DMS 273 (cell line): ENCODE measurements around the gene PKP4.
A peak's percentile ranks its signal among the peaks of the same experiment; 100 is the strongest.
"Not testable (repeated sequence)": the region's sequence is repeated elsewhere in the genome, so short reads cannot be mapped to it uniquely, and the experiment has no call there.

ENCODE experiments used
- DNase-seq: peaks from one replicate; lab custom pipeline; 2025; ENCODE audit not compliant: unreplicated experiment; lab: John Stamatoyannopoulos, UW

Gene PKP4, protein sequence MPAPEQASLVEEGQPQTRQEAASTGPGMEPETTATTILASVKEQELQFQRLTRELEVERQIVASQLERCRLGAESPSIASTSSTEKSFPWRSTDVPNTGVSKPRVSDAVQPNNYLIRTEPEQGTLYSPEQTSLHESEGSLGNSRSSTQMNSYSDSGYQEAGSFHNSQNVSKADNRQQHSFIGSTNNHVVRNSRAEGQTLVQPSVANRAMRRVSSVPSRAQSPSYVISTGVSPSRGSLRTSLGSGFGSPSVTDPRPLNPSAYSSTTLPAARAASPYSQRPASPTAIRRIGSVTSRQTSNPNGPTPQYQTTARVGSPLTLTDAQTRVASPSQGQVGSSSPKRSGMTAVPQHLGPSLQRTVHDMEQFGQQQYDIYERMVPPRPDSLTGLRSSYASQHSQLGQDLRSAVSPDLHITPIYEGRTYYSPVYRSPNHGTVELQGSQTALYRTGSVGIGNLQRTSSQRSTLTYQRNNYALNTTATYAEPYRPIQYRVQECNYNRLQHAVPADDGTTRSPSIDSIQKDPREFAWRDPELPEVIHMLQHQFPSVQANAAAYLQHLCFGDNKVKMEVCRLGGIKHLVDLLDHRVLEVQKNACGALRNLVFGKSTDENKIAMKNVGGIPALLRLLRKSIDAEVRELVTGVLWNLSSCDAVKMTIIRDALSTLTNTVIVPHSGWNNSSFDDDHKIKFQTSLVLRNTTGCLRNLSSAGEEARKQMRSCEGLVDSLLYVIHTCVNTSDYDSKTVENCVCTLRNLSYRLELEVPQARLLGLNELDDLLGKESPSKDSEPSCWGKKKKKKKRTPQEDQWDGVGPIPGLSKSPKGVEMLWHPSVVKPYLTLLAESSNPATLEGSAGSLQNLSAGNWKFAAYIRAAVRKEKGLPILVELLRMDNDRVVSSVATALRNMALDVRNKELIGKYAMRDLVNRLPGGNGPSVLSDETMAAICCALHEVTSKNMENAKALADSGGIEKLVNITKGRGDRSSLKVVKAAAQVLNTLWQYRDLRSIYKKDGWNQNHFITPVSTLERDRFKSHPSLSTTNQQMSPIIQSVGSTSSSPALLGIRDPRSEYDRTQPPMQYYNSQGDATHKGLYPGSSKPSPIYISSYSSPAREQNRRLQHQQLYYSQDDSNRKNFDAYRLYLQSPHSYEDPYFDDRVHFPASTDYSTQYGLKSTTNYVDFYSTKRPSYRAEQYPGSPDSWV

DNA sequence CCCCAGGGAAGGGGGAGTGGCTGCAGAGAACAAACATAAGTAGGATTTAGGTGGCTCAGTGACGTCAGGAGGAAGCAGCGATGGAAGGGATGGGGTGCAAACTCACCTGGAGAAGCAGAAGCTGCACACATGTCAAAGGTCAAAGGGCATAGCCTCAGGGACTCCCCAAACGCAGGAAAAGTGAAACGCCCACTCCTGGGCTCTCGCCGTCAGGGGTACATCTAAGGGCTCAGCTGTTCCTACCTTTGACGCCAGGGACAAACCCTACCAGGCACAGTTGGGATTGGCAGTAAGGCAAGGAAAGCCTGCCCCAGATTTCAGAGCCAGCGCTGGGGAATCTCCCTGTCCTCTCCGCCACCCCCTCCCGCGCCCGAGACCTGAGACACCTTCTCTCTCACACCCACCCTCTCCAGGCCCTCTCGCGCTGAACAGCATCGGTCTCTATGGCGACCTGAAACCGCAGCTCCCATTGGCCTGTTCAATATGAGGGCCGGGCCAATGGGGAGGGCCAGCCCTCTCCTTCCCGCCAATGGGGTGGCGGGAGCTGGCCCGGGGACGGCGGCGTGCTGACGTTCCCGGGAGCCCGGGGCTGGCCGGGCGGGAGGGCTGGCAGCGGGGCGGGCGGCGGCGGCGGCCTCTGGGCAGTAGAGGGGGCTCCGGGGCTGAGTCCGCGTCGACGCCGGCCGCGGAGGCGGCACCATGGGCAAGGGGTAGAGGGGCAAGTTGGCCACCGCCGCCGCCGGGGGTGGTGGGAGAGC lies at the start of gene PKP4, which contains the start of gene CCDC148:
Gene PKP4 (plus strand): TSS at position 644 of the 758 bp plus-strand sequence. CDS start 76,233 bp downstream, outside the sequence.
Gene CCDC148 (minus strand): TSS at position 445 of the 758 bp plus-strand sequence. CDS start 314 bp downstream, at position 131.
- peak; percentile 98 for DNase-seq

DNA sequence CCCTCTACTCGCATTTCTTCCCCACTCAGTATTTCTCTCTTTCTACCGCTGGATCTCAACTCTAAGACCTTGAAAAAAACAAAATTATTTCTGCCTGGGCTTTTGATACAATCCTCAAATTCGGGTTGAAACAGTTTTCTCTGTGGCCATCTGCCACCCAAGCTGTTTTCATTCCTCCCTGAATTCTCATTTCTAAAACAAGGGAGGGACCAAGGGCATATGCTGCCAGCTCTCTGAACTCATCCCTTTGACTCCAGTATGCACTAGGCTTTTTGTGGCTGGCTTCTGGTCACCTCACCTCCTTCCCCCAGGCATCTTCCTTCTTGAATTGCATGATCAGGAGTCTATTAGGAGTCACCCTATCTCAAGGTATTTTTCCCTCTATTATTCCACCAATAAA lies 49.7 kb upstream of the PKP4 start:
- DNase-seq, result peak; percentile 92

DNA sequence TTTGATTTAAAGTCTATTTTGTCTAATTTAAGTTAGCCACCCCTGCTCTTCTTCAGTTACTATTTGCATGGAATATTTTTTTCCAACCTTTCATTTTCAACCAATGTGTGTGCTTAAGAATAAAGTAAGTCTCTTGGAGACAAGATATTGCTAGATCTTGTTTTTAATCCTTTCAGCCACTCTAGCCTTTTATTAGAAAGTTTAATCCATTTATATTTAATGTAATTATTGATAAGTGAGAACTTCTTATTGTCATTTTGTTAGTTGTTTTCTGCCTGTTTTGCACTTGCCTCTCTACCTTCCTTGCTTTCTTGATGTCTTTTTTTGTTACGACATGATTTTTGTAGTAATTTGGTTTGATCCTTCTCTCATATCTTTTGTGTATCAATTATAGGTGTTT lies 46.6 kb upstream of the PKP4 start:
- DNase-seq, result no peak

DNA sequence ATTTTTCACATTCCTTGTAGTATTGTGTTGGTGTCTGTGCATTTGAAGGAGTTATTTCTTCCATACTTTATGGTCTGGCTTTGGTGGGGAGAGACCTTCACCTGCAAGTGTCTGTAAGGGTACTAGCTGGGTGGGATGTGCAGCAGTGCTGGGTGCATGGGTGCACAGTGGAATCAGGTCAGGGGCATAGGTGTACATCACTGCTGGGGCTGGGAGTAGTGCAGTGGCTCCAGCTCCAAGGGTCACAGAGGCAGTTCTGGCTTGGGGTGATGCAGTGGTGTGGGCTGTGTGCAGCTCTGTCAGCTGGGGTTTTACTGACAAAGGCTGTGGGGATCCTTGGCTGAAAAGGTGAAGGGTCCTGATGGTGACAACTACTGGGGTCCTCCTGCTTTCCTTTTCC lies 45.0 kb upstream of the PKP4 start:
- DNase-seq, result no peak

DNA sequence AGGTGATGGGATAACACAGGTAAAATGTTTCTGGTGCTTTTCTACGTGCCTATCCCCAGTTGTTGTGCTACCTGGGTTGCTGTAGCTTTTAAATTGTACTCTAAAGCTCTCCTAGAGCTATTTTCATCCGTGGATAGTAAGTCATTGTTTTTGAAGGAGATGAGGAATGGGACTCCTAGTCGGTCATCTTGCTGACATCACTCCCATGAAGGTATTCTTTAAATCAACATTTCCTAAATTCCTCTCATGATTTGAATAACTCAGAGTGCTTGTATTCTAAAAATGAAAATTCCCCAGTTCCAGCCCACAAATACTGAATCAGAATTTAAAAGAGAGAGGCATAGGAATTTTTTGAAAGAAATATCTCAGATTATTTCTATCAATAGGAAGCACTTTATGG lies 44.5 kb upstream of the PKP4 start:
- DNase-seq, result no peak

DNA sequence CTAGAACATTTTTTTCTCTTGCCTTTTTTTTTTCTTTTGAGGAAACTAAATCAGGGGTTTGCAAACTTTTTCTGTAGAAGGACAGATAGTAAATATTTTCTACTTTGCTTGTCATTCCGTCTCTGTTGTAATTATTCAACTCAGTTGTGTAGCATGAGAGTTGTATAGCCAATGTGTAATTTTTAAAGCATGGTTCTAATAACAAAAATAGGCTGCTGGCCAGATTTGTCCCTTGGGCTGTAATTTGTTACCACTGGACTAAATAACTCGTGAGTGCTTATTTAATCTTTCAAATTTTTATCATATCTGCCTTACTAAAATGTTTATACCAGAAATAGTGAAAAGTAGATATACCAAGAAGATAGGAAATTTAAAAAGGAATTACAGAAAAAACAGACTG lies 43.2 kb upstream of the PKP4 start:
- no peak for DNase-seq

DNA sequence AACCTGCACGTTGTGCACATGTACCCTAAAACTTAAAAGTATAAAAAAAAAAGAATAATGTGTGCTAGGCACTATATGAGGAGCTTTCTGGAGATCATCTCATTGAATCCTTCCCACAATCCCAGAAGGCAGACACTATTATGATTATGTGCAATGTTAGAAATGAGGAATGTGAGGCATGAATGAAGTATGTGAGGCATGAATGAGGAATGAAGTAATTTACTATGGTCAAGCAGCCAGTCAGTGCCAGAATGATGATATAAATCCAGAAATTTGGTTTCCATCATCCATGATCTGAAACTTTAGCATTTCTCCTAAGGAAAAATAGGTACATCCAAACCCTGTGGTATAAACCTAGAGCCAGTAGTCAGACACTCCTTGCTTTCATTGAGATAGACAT lies 42.2 kb upstream of the PKP4 start:
- DNase-seq, result no peak

DNA sequence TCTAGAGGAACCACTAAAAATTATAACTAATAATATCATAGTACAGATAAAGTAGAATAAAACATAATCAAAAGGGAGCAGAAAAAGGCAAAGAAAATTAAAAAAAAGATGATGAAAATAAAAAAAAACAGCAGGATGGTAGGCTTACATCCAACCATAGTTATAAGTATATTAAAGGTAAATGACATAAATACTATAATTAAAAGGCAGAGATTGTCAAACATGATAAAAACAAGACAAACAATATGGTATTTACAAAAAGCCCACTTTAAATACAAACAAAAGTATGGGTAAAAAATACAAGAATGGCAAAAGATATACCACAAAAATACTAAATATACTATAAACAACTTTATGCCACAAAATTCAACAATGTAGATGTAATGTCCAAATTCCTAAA lies 24.6 kb upstream of the PKP4 start:
- DNase-seq, result no peak

DNA sequence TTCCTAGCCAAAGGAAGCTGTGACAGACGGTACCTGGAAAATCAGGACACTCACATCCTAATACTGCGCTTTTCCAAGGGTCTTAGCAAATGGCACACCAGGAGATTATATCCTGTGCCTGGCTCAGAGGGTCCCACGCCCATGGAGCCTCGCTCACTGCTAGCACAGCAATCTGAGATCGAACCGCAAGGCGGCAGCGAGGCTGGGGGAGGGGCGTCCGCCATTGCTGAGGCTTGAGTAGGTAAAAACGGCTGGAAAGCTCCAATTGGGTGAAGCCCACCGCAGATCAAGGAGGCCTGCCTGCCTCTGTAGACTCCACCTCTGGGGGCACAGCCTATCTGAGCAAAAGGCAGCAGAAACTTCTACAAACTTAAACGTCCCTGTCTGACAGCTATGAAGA lies 23.0 kb upstream of the PKP4 start:
- not testable (repeated sequence) for DNase-seq

DNA sequence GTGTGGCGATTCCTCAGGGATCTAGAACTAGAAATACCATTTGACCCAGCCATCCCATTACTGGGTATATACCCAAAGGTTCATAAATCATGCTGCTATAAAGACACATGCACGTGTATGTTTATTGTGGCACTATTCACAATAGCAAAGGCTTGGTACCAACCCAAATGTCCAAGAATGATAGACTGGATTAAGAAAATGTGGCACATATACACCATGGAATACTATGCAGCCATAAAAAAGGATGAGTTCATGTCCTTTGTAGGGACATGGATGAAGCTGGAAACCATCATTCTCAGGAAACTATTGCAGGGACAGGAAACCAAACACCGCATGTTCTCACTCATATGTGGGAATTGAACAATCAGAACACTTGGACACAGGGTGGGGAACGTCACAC lies 17.7 kb upstream of the PKP4 start:
- not testable (repeated sequence) for DNase-seq

DNA sequence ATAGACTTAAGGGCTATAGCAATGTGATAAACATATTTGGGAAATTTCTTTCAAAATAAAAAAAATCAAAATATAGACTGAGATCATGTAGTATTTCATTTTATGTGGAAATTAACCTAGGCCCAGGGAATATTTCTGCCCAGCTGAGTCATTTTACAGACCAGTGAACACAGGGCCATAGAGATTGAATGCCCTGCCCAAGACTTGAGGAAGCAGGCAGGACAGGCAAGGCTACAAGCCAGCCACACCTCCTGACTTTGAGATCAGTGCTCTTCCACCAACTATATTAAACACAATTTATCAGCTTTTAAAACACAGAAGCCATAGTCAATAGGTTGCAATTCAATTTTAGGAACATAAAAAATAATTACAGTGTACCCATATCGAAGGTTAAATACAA lies 13.1 kb upstream of the PKP4 start:
- DNase-seq, result no peak

DNA sequence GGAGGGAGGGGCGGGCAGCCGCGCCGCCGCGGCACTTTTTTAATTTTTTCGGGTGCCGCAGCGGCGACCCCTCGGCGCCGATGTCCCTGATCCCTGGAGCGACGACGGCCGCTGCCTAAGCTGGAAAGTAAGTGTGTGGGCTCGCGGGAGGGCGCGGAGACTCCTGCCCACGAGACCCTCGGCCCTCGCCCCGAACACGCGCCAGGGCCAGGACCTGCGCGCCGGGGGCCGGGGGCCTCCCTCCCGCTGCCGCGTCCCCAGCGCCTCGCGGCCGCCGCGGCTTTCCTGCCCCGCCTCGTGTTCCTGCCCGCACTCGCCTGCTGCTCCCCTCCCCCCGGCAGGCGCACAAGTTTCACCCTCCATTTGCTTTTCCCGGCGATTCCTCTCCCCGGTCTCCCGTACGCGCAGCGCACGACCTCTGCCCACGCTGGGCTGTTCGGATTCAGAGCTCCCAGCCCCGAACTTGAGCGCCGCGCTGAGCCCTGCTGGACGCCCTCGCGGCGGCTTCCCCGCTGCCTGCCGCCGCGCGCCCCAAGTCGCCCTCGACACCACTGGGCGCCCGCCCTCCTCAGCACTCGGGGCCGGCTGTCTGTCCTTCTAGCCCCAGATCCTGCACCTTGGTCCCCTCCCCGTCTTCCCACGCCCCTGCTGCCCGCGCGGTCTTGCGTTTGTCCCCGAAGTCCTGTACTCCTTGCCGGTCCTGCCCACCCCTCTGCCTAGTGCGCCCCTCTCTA lies 507 bp downstream of the PKP4 start:
- DNase-seq, result peak; percentile 90

DNA sequence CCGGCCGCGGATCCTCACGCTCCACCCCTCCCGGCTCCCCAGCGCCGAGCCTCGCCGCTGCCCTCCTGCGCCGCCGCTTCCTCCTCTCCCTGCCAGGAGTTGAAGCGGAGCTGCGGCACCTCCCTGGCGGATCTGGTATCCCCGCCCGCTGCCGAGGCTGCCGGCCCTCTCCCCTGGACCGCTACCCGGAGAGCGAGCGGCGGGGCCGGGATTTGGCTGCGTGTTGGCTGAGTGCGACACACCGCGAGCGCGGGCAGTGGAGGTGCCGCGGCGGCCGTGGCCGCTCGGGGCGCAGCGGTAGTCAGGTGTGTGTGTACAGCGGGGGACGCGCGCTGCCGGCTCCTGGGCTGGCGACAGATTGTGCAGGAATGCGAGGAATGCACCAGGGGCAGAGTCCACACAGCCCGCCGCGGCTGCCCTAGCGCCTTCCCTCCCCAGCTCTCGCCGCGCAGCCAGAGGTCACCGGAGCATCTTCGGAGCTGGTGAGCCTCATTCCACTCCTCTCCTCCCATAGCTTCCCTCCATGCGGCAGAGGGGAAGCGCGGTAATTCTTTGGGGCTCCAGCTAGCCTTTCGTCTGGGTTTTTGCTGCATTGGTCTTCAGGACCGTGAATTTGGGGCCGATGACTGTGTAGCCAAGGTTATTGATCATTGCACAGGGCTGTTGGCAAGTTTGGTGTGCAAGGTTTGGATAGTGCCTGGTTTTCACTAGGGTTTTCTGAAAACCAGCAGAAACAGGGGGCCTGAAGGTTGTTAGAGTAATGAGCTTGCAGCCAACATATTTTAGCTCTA lies 1.3 kb downstream of the PKP4 start:
- peak; percentile 91 for DNase-seq

DNA sequence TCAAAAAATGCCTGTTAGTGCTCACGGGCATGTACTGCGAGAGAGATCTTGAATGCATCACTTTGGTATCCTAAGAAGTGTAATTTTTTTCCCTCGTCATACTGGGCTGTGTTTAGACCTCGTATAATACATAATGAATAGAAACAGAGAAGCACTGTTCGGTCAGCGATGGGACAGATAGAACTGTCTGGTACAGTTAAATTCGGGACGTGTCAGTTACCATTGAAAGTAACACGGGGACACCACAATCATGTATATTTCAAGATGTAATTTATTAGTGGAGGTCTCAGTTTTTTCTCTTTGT lies 1.8 kb downstream of the PKP4 start:
- DNase-seq, result no peak

DNA sequence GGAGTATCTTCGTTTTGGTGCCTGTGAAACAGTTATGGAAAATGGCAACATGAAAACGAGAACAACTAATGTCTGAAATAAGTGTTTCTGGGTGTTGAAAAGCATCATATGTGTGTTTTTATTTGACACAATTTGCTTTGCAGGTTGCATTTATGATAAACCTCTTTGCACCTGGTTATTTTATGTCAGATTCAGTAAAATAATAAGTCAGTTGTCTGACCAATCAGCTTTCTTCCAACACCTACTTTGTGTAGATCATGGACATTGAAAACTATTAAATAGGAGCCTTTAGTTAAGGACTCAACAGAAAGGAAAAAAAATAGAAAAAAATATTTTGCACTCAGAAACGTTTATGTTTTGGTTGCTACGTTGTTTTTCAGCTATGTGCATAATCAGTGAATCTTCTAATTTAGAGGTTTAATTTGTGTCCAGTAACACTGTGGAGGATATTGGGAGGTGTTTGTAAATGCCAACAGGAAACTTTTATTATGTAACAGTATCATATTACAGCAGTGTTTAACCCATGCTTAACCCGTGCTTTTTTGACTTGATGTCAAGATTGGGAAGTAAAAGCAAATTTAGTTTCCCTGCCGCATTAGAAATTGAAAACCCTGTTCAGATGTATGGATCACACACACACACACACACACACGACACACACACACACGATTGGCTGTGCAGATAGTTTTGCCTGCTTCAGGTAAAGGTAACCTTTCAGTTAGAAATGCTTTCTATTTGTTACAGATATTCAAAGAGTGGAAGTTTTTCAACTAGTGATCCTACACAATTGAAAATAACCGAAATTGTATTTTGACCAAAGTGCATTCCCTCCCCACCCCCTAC lies 2.6 kb downstream of the PKP4 start:
- no peak for DNase-seq

DNA sequence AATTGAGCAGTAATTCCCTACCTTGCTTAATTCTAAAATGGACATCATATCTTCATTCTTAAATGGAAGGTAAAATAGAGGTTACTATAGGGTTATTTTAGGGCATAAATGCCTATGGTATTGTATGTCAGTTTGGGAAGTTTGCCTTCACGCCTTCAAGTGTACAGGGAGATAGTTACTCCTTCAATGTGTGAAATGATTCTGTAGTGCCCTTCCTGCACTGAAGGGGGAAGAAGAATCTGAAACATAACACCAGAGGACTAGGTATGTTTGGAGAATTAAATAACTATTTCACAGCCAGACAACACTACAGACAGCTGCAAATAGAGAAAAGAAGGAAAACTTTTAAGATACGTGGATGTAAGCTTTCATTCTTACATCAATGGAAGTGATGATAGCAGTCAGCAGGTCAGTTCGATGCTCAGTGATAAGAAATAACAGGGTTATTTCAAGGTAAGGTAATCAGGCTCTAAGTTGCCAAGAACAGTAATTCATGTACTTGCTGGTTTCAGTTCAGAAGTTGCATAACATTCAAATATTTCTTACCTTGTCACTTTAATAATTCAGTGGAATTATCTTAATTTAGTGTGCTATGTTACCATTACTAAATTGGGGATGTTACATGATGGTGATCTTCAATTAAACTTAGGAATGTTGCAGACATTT lies 4.0 kb downstream of the PKP4 start:
- DNase-seq, result peak; percentile 38

DNA sequence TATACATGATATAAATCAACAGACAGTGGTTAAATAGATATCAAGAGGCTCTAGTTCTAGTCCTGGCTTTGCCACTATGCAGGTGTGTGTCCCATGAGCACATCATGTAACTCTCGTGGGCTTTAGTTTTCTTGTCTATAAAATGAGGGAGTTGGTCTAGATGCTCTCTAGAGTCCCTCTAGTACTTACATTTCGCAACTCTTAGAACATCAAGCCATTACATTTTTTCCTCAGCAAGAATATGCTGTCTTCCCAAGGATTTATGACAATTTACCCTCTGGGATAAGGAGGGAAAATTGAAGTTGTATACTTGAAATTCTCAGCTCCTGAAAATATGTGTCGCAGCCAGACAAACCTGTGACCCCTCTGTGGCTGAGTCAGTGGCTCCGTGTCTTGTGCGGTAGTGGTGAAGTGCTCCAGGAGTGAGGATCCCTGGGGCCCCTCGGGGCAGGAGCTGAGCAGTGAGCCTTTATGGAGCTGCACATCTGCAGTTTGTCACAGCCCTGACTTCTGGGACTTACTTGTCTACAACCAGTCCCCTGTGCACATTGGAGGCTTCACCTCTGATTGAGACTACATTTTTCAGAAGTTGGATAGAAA lies 6.8 kb downstream of the PKP4 start:
- DNase-seq, result no peak
